Lower leg skin (tissue), 4 donors: Measurements from ENCODE around the gene GLUD2. TPM values are rescaled to one million over a fixed set of nuclear protein-coding genes. Genes with fewer than 3 reads are reported as not detected.
"Not testable (repeated sequence)": the region's sequence is repeated elsewhere in the genome, so short reads cannot be mapped to it uniquely, and the experiment has no call there.

Experiments
- DNase-seq, 2 donors: peaks; one replicate each; pipeline ENCODE4 v3.0.0-alpha.2; 2019; ENCODE audit warnings: low spot score in 2 of 2
- H3K4me3 ChIP-seq: fragments of 200-600 bp; sonication (generic); 2 replicates; pipeline ENCODE4 v1.5.1; 2017; ENCODE audit warnings: mild to moderate bottlenecking, low read depth; ENCODE audit not compliant: poor library complexity, severe bottlenecking
- POLR2A ChIP-seq, 2 donors: fragments of 450-650 bp; IDR thresholded peaks; one replicate each; pipeline ENCODE4 v1.6.1; 2016 to 2017; ENCODE audit warnings: antibody characterized with exemption in 2 of 2, mild to moderate bottlenecking in 1 of 2, moderate library complexity in 1 of 2
- WGBS, 2 donors: methylation state at CpG; one replicate each; pipeline ENCODE4 v1.1.5; 2018; 5-methylcytosine and 5-hydroxymethylcytosine counted together
- intact Hi-C: fragments of 100-400 bp; cut with DNase I; formaldehyde crosslinking; loops from one replicate; pipeline ENCODE4 v1.15.0; 2023; ENCODE audit warnings: low total_unique reads
- total RNA-seq, 4 donors: library from RNA; depleted of rRNA; stranded (reverse); fragments of >200 nt; gene quantifications; one replicate each; pipeline ENCODE4 v1.1.0, GENCODE V29; 2016
- TF ChIP-seq, protein P1 (sequence below), 3 donors: fragments of 450-650 bp; IDR thresholded peaks; one replicate each; pipeline ENCODE4 v1.5.1; 2016; ENCODE audit warnings: antibody characterized with exemption in 3 of 3, mild to moderate bottlenecking in 3 of 3, moderate library complexity in 2 of 3

GLUD2 gene
- under 1 TPM; 0.34 to 0.99 (median 0.78) TPM for total RNA-seq

DNA sequence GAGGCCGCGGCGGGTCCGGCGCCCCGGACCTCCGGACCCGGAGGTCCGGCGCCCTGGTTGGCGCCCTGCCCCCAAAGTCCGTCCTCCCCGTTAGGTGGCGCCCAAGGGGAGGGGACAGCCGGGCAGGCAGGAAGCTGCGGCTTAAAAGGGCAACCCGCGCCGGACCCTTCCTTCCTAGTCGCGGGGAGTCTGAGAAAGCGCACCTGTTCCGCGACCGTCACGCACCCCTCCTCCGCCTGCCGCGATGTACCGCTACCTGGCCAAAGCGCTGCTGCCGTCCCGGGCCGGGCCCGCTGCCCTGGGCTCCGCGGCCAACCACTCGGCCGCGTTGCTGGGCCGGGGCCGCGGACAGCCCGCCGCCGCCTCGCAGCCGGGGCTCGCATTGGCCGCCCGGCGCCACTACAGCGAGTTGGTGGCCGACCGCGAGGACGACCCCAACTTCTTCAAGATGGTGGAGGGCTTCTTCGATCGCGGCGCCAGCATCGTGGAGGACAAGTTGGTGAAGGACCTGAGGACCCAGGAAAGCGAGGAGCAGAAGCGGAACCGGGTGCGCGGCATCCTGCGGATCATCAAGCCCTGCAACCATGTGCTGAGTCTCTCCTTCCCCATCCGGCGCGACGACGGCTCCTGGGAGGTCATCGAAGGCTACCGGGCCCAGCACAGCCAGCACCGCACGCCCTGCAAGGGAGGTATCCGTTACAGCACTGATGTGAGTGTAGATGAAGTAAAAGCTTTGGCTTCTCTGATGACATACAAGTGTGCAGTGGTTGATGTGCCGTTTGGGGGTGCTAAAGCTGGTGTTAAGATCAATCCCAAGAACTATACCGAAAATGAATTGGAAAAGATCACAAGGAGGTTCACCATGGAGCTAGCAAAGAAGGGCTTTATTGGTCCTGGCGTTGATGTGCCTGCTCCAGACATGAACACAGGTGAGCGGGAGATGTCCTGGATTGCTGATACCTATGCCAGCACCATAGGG is at the start of gene GLUD2:
Gene GLUD2 (plus strand): TSS at position 170 of the 979 bp plus-strand sequence. CDS start 75 bp downstream, at position 245.
- DNase-seq, H3K4me3 ChIP-seq, intact Hi-C loops: not testable (repeated sequence)
- WGBS, 2 donors: 38 to 59% methylated on average over 31 to 70 of the region's 82 CpGs

DNA sequence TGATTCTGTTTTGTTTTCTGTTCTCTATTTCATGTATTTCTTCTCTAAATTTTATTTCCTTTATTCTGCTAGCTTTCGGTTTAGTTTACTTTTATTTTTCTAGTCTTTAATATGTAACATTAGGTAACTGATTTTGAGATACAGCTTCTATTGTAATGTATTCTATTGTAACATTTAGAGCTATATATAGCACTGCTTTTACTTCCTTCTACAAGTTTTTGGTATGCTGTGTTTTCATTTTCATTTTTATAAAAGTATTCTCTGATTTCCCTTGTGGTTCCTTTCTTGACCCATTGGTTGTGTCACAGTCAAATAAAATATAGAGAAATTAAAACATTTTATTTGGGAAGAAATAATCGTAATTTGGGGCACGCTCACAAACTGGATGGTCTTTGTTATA is 48.0 kb upstream of the GLUD2 start:
- no peak overlapping the region for H3K4me3 ChIP-seq
- DNase-seq: no peak
- TF ChIP-seq, protein P1, sequence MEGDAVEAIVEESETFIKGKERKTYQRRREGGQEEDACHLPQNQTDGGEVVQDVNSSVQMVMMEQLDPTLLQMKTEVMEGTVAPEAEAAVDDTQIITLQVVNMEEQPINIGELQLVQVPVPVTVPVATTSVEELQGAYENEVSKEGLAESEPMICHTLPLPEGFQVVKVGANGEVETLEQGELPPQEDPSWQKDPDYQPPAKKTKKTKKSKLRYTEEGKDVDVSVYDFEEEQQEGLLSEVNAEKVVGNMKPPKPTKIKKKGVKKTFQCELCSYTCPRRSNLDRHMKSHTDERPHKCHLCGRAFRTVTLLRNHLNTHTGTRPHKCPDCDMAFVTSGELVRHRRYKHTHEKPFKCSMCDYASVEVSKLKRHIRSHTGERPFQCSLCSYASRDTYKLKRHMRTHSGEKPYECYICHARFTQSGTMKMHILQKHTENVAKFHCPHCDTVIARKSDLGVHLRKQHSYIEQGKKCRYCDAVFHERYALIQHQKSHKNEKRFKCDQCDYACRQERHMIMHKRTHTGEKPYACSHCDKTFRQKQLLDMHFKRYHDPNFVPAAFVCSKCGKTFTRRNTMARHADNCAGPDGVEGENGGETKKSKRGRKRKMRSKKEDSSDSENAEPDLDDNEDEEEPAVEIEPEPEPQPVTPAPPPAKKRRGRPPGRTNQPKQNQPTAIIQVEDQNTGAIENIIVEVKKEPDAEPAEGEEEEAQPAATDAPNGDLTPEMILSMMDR (IDR thresholded peaks at IDR 0.05): no peak
- no peak for TF ChIP-seq POLR2A (IDR thresholded peaks at IDR 0.05)
- intact Hi-C loops: no loop called here
- WGBS, 2 donors: 79 to 89% methylated on average over 3 of the region's 3 CpGs

DNA sequence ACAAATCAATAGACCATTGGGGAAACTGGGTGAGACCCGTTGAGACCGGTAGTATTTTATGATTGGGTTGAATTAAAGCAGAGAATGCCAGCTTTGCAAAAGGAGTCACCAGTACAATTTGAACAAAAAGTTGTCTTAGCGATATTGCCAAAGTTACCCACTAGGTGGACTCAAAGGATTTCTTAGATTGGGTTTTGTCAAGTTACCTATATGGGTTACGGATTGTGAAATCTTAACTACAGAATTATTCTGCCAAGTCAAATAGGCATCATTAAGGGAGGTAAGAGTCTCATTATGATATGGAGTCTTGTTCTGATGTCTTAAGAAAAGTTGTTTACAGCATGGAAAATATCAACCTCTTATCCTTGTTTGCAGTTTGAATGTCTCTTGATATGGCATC is 46.8 kb upstream of the GLUD2 start:
- intact Hi-C loops: no loop called here
- 48 to 62% methylated on average over 4 of the region's 4 CpGs for WGBS, 2 donors
- DNase-seq: no peak
- no peak for TF ChIP-seq POLR2A (IDR thresholded peaks at IDR 0.05)
- TF ChIP-seq, protein P1 (IDR thresholded peaks at IDR 0.05): no peak
- H3K4me3 ChIP-seq: no peak overlapping the region

DNA sequence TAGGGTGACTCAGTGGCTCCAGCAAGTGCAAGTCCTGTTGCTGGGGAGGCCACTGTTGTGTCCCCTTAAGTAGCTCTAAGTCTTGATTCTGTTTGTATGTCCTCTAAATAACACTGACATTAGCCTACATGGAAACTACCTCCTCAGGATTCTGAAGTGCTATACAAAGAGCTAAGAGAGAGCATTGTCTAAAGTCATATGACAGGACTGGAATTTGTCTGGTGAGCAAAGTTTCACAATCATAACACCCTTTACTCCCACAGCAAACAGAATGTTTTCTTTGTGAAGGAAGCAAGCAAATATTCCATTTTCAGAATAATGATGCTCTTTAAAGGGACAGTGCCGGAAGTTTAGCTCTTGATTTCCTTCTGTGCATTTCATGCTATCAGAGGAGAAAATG is 38.5 kb upstream of the GLUD2 start:
- no peak for DNase-seq
- no peak for TF ChIP-seq POLR2A (IDR thresholded peaks at IDR 0.05)
- TF ChIP-seq, protein P1 (IDR thresholded peaks at IDR 0.05): no peak
- intact Hi-C loops: no loop called here
- WGBS, 2 donors: 61 to 70% methylated on average over 1 of the region's 1 CpG
- no peak overlapping the region for H3K4me3 ChIP-seq

DNA sequence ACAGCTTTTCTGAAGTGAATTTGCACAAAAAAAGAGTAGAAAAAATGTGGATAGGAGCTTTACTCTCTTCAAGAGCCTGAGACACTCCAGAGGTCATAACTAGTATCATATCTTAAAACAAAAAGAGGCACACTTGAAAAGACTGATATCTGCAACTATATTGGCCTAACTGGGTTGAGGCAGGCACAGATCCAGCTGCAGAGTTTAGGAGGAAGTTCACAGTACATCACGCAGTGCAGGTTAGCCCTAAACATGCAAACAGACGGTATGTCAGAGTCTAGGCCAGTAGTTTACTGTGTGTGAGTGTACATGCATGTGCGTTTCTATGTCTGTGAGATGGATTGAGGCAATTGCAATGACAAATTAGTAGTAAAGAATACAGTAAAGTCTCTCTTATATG is 37.6 kb upstream of the GLUD2 start:
- WGBS, 2 donors: 54 to 92% methylated on average over 3 of the region's 3 CpGs
- intact Hi-C loops: no loop called here
- no peak for DNase-seq
- TF ChIP-seq, protein P1 (IDR thresholded peaks at IDR 0.05): no peak
- no peak for TF ChIP-seq POLR2A (IDR thresholded peaks at IDR 0.05)
- H3K4me3 ChIP-seq: no peak overlapping the region

DNA sequence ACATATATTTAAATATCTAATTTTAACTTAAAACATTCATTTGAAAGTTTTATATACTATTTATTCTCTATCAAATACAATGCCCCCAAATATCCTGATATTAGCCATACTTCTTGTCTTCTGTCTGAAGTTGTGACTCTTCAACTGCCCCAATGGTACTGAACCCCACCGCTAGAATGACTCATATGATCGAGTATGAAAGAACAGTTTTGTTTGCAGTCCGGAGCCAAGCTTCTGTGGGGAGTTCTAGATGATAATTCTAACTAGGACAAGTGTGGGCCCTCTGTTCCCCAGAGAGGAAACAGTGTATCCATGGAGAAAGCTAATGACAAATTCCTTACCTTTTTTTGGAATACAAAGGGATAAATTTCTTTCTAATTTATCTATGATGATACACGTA is 37.2 kb upstream of the GLUD2 start:
- WGBS, 2 donors: 53 to 54% methylated on average over 4 of the region's 4 CpGs
- intact Hi-C loops: no loop called here
- no peak for DNase-seq
- TF ChIP-seq, protein P1 (IDR thresholded peaks at IDR 0.05): no peak
- no peak for TF ChIP-seq POLR2A (IDR thresholded peaks at IDR 0.05)
- no peak overlapping the region for H3K4me3 ChIP-seq
